ENCODE measurements around the gene RASSF5. TPM values are rescaled to one million over a fixed set of nuclear protein-coding genes. Genes with fewer than 3 reads are reported as not detected.

The RASSF5 gene
- total and polyA plus RNA-seq, 10 of the 15 experiments (the other 5 are each of a cell fraction or from before 2014, with no cell fraction given) = 14.0 to 89.6 (median 68.9) TPM

- DNase-seq (ENCODE audit: low read depth, low spot score) = no peak
- in situ Hi-C loops (cut with MboI) = no loop called here
- H3K27ac ChIP-seq (ENCODE audit: control insufficient read depth, insufficient read depth) = no peak overlapping the region
These were observed 27.9 kb upstream of the RASSF5 start for GRCh38 chr1:206479183-206480125.

More at GRCh38 chr1:206479183-206480125, 27.9 kb upstream of the RASSF5 start:
- peaks cover 17% of the 10 kb centered on the region for H3K4me1 ChIP-seq (ENCODE audit: control insufficient read depth, insufficient read depth, low read length)
- RAD21 ChIA-PET (ENCODE audit: unreplicated experiment) = interaction anchor here (0.7 to 4.4 kb wide), 34 partner anchors 9 to 1233 kb away, joined by 3 to 55 read pairs (median 4); partner anchors contain the start of gene IKBKE
- SMC1A ChIA-PET (ENCODE audit: uncharacterized antibody, unreplicated experiment) = interaction anchor here (0.7 to 3.7 kb wide), 34 partner anchors 9 to 187 kb away, joined by 3 to 70 read pairs (median 4); partner anchors contain the start of genes IKBKE and RASSF5
- no peak overlapping the region for H3K9ac ChIP-seq (ENCODE audit: control insufficient read depth, insufficient read depth, low read length)
- H3K4me2 ChIP-seq (ENCODE audit: control insufficient read depth, insufficient read depth) = no peak overlapping the region
- H3K36me3 ChIP-seq (ENCODE audit: control insufficient read depth in 2 of 2, insufficient read depth in 2 of 2, low read length in 1 of 2) = peaks cover 30 to 48% of the 10 kb centered on the region in 2 experiments
- H3K27me3 ChIP-seq (replicated peaks in 1 of 2; ENCODE audit: control insufficient read depth in 2 of 2, insufficient read depth in 2 of 2, low read length in 1 of 2) = no peaks in the 10 kb centered on the region
- CTCF ChIA-PET = interaction anchor here (0.6 to 10.7 kb wide), 51 partner anchors 9 to 566 kb away, joined by 3 to 199 read pairs (median 5); partner anchors contain the start of genes DYRK3 and IKBKE
- H2AFZ ChIP-seq (ENCODE audit: control insufficient read depth, low read depth, low read length) = no peak overlapping the region
- no peak overlapping the region for H3K4me3 ChIP-seq
- H4K20me1 ChIP-seq (ENCODE audit: control insufficient read depth, insufficient read depth) = no peaks in the 10 kb centered on the region
- FAIRE-seq (peak; percentile 99), ATAC-seq (peak; percentile 77)
- intact Hi-C loops (cut with micrococcal nuclease; ENCODE audit: unreplicated experiment) = loop anchor here (2.0 kb wide), 3 partner anchors 17 to 103 kb away; no protein-coding TSS in a partner anchor
- 78% methylated on average over 14 of the region's 14 CpGs for WGBS (ENCODE audit: insufficient coverage, insufficient replicate concordance, low lambda C conversion rate, missing lambda C conversion rate)
- BruUV-seq (replicated peaks) = no TSS peak
- no peak for TF ChIP-seq MLLT1 (IDR thresholded peaks at IDR 0.05)
- peak; percentile 74 for TF ChIP-seq SMC3 (IDR thresholded peaks at IDR 0.05; ENCODE audit: borderline replicate concordance, low read length)
- no peak for TF ChIP-seq ESRRA (IDR thresholded peaks at IDR 0.05; ENCODE audit: low read length)
- no peak for TF ChIP-seq EED (IDR thresholded peaks at IDR 0.05; ENCODE audit: low read depth)
- TF ChIP-seq BACH1 (IDR thresholded peaks at IDR 0.05; ENCODE audit: borderline replicate concordance) = no peak
- no peak for TF ChIP-seq PBX3 (IDR thresholded peaks at IDR 0.05; ENCODE audit: insufficient replicate concordance, low read depth, low read length)
- TF ChIP-seq CTCF (IDR thresholded peaks at IDR 0.05 in 2 of 3, conservative IDR thresholded peaks at IDR 0.05 in 1 of 3; ENCODE audit: control insufficient read depth in 2 of 3, extremely low read depth in 1 of 3, insufficient read depth in 1 of 3, low read depth in 3 of 3, low read length in 3 of 3) = peak; percentile 77 to 87 (median 84)
- TF ChIP-seq YY1 (IDR thresholded peaks at IDR 0.05; ENCODE audit: low read depth, low read length) = peak; percentile 50; the same call in 1 of the 2 replicates
- no peak for TF ChIP-seq KAT2A (conservative IDR thresholded peaks at IDR 0.05; ENCODE audit: control insufficient read depth, low read depth, low read length)
- TF ChIP-seq RAD21 (IDR thresholded peaks at IDR 0.05; ENCODE audit: insufficient read depth, low read depth, low read length) = peak; percentile 80
- TF ChIP-seq CBFB (IDR thresholded peaks at IDR 0.05; ENCODE audit: low read depth) = no peak
- 0 out of 2 replicates have a peak, but pooled peaks have one; percentile 80 for TF ChIP-seq HDGF (IDR thresholded peaks at IDR 0.05)
- TF ChIP-seq, protein P1, sequence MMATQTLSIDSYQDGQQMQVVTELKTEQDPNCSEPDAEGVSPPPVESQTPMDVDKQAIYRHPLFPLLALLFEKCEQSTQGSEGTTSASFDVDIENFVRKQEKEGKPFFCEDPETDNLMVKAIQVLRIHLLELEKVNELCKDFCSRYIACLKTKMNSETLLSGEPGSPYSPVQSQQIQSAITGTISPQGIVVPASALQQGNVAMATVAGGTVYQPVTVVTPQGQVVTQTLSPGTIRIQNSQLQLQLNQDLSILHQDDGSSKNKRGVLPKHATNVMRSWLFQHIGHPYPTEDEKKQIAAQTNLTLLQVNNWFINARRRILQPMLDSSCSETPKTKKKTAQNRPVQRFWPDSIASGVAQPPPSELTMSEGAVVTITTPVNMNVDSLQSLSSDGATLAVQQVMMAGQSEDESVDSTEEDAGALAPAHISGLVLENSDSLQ (IDR thresholded peaks at IDR 0.05) = peak; percentile 21; the same call in 1 of the 2 replicates
- POLR2A ChIA-PET = interaction anchor here (0.7 to 1.8 kb wide), 4 partner anchors 9 to 101 kb away, joined by 3 to 13 read pairs (median 6); partner anchors contain the start of gene IKBKE
- 0 out of 2 replicates have a peak, but pooled peaks cover 1% of the 10 kb centered on the region for H3K79me2 ChIP-seq (ENCODE audit: control insufficient read depth, insufficient read depth, low read length)
- no peaks in the 10 kb centered on the region for H3K9me3 ChIP-seq (replicated peaks; ENCODE audit: control insufficient read depth, insufficient read depth, low read length)
